ENCODE results near the gene MUC3A. TPM values are rescaled to one million over a fixed set of nuclear protein-coding genes. Genes with fewer than 3 reads are reported as not detected.
A peak's percentile ranks its signal among the peaks of the same experiment; 100 is the strongest.

MUC3A gene
- total RNA-seq, 1 experiment from 2014 or later, result 29.2 TPM

- Histone ChIP-seq H3K9me3 (ENCODE audit: control insufficient read depth, low read depth, low read length) (no peaks in the 10 kb centered on the region), H3T11ph (ENCODE audit: low read length) (no peak overlapping the region), H4K8ac (replicated peaks; ENCODE audit: insufficient read length, low read depth, low read length) (no peak overlapping the region), H2BK15ac (ENCODE audit: low read depth, low read length) (no peak overlapping the region), H3K23ac (ENCODE audit: insufficient read length, low read depth, low read length) (no peak overlapping the region), H3K27ac (ENCODE audit: insufficient read length, low read depth, low read length) (no peak overlapping the region), H3K56ac (ENCODE audit: insufficient read length, low read depth, low read length) (no peak overlapping the region), H2BK5ac (ENCODE audit: insufficient read length, low read length) (no peak overlapping the region), H4K91ac (ENCODE audit: insufficient read length, low read depth, low read length) (no peak overlapping the region), H2BK120ac (ENCODE audit: low read depth, low read length, poor library complexity, severe bottlenecking) (no peak overlapping the region), H2AK5ac (ENCODE audit: insufficient read length, low read length) (no peak overlapping the region), H4K5ac (ENCODE audit: insufficient read length, low read depth, low read length) (no peak overlapping the region), H3K4me2 (ENCODE audit: insufficient read depth, insufficient read length, low read length) (no peak overlapping the region), H3K79me1 (ENCODE audit: insufficient read depth, low read depth, low read length, poor library complexity, severe bottlenecking) (no peaks in the 10 kb centered on the region), H2AFZ (ENCODE audit: low read length) (no peak overlapping the region), H3K14ac (ENCODE audit: insufficient read depth, low read length) (no peak overlapping the region), H3K9ac (ENCODE audit: extremely low read depth, insufficient read length, low read length) (no peak overlapping the region), H3K79me2 (ENCODE audit: insufficient read depth, low read length) (no peaks in the 10 kb centered on the region), H3K27me3 (ENCODE audit: insufficient read depth, low read length) (peaks cover 6% of the 10 kb centered on the region; the same call in 1 of the 2 replicates), H3K4ac (ENCODE audit: low read depth, low read length) (no peak overlapping the region), H4K20me1 (ENCODE audit: control insufficient read depth, insufficient read depth, insufficient read length) (no peaks in the 10 kb centered on the region), H3K18ac (ENCODE audit: insufficient read length, low read depth, low read length) (no peak overlapping the region), H3K4me1 (ENCODE audit: insufficient read depth, low read length) (peaks cover 5% of the 10 kb centered on the region; the same call in 1 of the 2 replicates), H2BK12ac (ENCODE audit: insufficient read length, low read depth, low read length) (no peak overlapping the region), H3K23me2 (ENCODE audit: insufficient read length, low read depth, low read length, poor library complexity, severe bottlenecking) (peaks cover 12% of the 10 kb centered on the region), H2BK20ac (ENCODE audit: low read depth, low read length, poor library complexity, severe bottlenecking) (no peak overlapping the region)
- Mint-ChIP-seq H3K36me3 (ENCODE audit: insufficient read depth in 1 of 3, low read depth in 3 of 3) (peaks cover 0 to 7% (median 0%) of the 10 kb centered on the region in 3 experiments; a peak in 2 of 7 replicates), H3K4me1 (peaks cover 40 to 44% of the 10 kb centered on the region in 2 experiments), H3K27ac (no peak overlapping the region; a peak in 1 of 7 replicates), H3K4me3 (peak overlapping the region in 1 of 2 experiments; percentile 82; a peak in 3 of 5 replicates), H3K27me3 (ENCODE audit: low read depth) (peaks cover 57% of the 10 kb centered on the region), H3K9me3 (no peaks in the 10 kb centered on the region; a peak in 1 of 5 replicates)
- no CpG with 5 or more reads among the region's 6 CpGs for WGBS (ENCODE audit: extremely low coverage, insufficient read length, low lambda C conversion rate)
- TF ChIP-seq, protein P1, sequence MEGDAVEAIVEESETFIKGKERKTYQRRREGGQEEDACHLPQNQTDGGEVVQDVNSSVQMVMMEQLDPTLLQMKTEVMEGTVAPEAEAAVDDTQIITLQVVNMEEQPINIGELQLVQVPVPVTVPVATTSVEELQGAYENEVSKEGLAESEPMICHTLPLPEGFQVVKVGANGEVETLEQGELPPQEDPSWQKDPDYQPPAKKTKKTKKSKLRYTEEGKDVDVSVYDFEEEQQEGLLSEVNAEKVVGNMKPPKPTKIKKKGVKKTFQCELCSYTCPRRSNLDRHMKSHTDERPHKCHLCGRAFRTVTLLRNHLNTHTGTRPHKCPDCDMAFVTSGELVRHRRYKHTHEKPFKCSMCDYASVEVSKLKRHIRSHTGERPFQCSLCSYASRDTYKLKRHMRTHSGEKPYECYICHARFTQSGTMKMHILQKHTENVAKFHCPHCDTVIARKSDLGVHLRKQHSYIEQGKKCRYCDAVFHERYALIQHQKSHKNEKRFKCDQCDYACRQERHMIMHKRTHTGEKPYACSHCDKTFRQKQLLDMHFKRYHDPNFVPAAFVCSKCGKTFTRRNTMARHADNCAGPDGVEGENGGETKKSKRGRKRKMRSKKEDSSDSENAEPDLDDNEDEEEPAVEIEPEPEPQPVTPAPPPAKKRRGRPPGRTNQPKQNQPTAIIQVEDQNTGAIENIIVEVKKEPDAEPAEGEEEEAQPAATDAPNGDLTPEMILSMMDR (conservative IDR thresholded peaks at IDR 0.05), result no peak
- DNase-seq, result peak; percentile 43
Measured at GRCh38 chr7:100968031-100968430, 18.7 kb downstream of the MUC3A start.

Data from H9 (cell line).